Skeletal muscle tissue (tissue), 4 donors: ENCODE results near the gene STAT5A. TPM values are rescaled to one million over a fixed set of nuclear protein-coding genes. Genes with fewer than 3 reads are reported as not detected.

Source experiments
- H3K27ac ChIP-seq: one replicate; pipeline ENCODE4 v1.7.0; 2013; ENCODE audit warnings: mild to moderate bottlenecking, low read depth, low read length, inconsistent platforms
- H3K27me3 ChIP-seq, 3 donors: one replicate each; pipeline ENCODE4 v1.7.0; 2013; ENCODE audit warnings: low read length in 3 of 3; ENCODE audit not compliant: control insufficient read depth in 3 of 3, insufficient read depth in 3 of 3
- H3K36me3 ChIP-seq, 3 donors: one replicate each; pipeline ENCODE4 v1.7.0; 2013; ENCODE audit warnings: low read length in 3 of 3; ENCODE audit not compliant: control insufficient read depth in 3 of 3, insufficient read depth in 3 of 3
- H3K4me1 ChIP-seq, 3 donors: one replicate each; pipeline ENCODE4 v1.7.0; 2013; ENCODE audit warnings: low read length in 3 of 3, mild to moderate bottlenecking in 3 of 3; ENCODE audit not compliant: control insufficient read depth in 3 of 3, insufficient read depth in 3 of 3
- H3K4me3 ChIP-seq, 3 donors: one replicate each; pipeline ENCODE4 v1.7.0; 2013; ENCODE audit warnings: low read length in 3 of 3
- H3K9ac ChIP-seq, 3 donors: one replicate each; pipeline ENCODE4 v1.7.0; 2013; ENCODE audit warnings: low read length in 3 of 3, mild to moderate bottlenecking in 3 of 3, moderate library complexity in 2 of 3, low read depth in 1 of 3
- H3K9me3 ChIP-seq, 3 donors: one replicate each; pipeline ENCODE4 v1.7.0; 2013; ENCODE audit warnings: low read length in 3 of 3; ENCODE audit not compliant: control insufficient read depth in 3 of 3
- total RNA-seq: library from RNA; depleted of rRNA; stranded (reverse); fragments of >200 nt; gene quantifications from one replicate; pipeline ENCODE4 v1.2.3, GENCODE V29; 2014
- donor health status: Osteomylitis.

Gene STAT5A
- total RNA-seq, 1 donor from 2014 or later, result 18.3 TPM

DNA sequence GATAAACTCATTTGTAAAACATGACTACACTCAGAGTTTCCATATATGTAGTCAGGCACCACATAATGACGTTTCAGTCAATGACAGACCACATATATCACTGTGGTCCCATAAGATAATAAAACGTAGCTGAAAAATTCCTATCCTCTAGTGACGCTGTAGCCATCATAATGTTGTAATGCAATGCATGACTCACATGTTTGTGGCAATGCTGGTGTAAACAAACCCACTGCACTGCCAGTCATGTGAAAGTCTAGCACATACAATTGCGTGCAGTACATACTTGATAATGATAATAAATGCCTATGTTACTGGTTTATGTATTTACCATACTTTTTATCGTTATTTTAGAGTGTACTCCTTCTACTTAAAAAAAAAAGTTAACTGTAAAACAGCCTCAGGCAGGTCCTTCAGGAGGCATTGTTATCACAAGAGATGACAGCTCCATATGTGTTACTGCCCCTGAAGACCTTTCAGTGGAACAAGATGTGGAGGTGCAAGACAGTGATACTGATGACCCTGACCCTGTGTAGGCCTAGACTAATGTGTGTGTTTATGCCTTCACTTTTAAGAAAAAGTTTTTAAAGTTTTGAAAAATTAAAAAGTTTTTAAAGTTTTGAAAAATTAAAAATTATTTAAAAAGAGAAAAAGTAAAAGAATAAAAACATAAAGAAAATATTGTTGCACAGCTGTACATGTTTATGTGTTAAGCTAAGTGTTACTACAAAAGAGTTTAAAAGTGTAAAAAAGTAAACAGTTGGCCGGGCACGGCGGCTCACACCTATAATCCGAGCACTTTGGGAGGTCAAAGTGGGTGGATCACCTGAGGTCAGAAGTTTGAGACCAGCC lies 21.2 kb upstream of the STAT5A start:
- Histone ChIP-seq H3K4me3 (no peak overlapping the region), H3K9me3 (no peaks in the 10 kb centered on the region), H3K27ac (peak overlapping the region; percentile 16), H3K9ac (no peak overlapping the region), H3K36me3 (no peaks in the 10 kb centered on the region), H3K4me1 (peaks cover 6 to 9% (median 6%) of the 10 kb centered on the region in 3 donors), H3K27me3 (no peaks in the 10 kb centered on the region)

- Histone ChIP-seq H3K36me3 (no peaks in the 10 kb centered on the region), H3K9ac (no peak overlapping the region), H3K9me3 (no peaks in the 10 kb centered on the region), H3K4me1 (peaks cover 6 to 10% (median 6%) of the 10 kb centered on the region in 3 donors), H3K27ac (no peak overlapping the region), H3K27me3 (no peaks in the 10 kb centered on the region), H3K4me3 (no peak overlapping the region)
Measured at GRCh38 chr17:42268236-42268635, 20.1 kb upstream of the STAT5A start.

DNA sequence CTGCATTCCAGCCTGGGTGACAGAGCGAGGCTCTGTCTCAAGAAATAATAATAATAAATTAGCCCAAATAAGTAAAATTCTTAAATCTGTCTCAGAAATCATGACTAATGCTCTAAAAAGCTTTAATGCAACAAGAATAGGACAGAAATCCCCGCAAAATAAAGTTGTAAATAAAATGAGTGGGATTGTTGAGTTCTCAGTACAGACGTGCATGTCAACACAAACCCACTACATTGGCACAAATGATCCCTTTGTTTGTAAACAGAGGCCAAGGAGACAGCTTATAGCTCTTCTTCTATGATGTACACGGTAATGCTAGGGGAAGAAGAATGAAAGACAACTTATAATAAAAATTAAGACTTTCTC lies 18.1 kb upstream of the STAT5A start:
- H3K27me3 ChIP-seq, result no peaks in the 10 kb centered on the region
- no peak overlapping the region for H3K4me3 ChIP-seq
- no peak overlapping the region for H3K27ac ChIP-seq
- no peaks in the 10 kb centered on the region for H3K9me3 ChIP-seq
- H3K4me1 ChIP-seq, result peaks cover 15 to 20% (median 16%) of the 10 kb centered on the region in 3 donors
- no peaks in the 10 kb centered on the region for H3K36me3 ChIP-seq
- H3K9ac ChIP-seq, result no peak overlapping the region

GRCh38 chr17:42270596-42270995 lies 17.7 kb upstream of the STAT5A start:
- H3K27ac ChIP-seq, result no peak overlapping the region
- no peaks in the 10 kb centered on the region for H3K36me3 ChIP-seq
- H3K9me3 ChIP-seq, result no peaks in the 10 kb centered on the region
- no peak overlapping the region for H3K4me3 ChIP-seq
- H3K9ac ChIP-seq, result no peak overlapping the region
- H3K4me1 ChIP-seq, result peaks cover 15 to 23% (median 17%) of the 10 kb centered on the region in 3 donors
- no peaks in the 10 kb centered on the region for H3K27me3 ChIP-seq

GRCh38 chr17:42271006-42271778 lies 17.1 kb upstream of the STAT5A start:
- Histone ChIP-seq H3K9ac (no peak overlapping the region), H3K36me3 (no peaks in the 10 kb centered on the region), H3K27ac (no peak overlapping the region), H3K4me3 (no peak overlapping the region), H3K4me1 (peaks cover 15 to 23% (median 17%) of the 10 kb centered on the region in 3 donors), H3K27me3 (no peaks in the 10 kb centered on the region), H3K9me3 (no peaks in the 10 kb centered on the region)

GRCh38 chr17:42271779-42272035 lies 16.6 kb upstream of the STAT5A start:
- Histone ChIP-seq H3K9ac (no peak overlapping the region), H3K9me3 (no peaks in the 10 kb centered on the region), H3K36me3 (no peaks in the 10 kb centered on the region), H3K27me3 (no peaks in the 10 kb centered on the region), H3K4me3 (no peak overlapping the region), H3K4me1 (peaks cover 15 to 23% (median 15%) of the 10 kb centered on the region in 3 donors), H3K27ac (no peak overlapping the region)

- Histone ChIP-seq H3K36me3 (no peaks in the 10 kb centered on the region), H3K27ac (no peak overlapping the region), H3K9ac (no peak overlapping the region), H3K27me3 (no peaks in the 10 kb centered on the region), H3K9me3 (no peaks in the 10 kb centered on the region), H3K4me1 (peaks cover 14 to 29% (median 17%) of the 10 kb centered on the region in 3 donors), H3K4me3 (no peak overlapping the region)
Measured at GRCh38 chr17:42272162-42272907, 16.0 kb upstream of the STAT5A start.

DNA sequence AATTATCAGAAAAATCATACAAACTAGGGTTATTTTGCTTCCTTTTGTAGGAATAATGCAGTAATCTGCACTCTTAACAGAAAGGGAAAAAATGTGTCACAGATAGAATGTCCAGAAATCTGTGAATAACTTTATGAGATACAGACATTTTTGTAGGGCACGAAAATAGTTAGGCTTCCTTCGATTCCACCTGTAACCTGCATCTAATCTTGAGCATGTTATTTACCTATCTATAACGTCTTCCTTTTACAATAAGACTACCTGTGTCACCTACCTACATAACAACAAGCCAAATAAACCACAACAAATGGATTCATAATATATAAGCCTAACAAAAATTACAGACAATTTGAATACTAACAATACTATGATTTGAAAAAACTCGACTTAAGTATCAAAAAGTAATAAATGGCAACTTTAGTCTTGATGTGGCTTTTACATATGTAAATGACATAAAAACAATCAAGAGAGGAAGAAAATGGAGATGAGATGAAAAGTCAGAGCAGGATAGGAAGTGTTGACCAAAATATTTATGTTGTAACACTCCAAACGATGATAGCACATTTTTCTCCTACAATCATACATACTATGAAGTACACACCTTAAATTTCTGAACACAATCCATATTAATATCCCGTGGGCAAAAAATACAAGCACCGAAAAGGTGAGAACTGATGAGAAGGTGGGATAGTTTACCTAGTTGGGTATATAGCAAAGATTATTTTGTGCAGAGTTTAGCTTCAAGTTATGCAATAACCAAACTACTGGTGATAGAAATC lies 14.6 kb upstream of the STAT5A start:
- no peak overlapping the region for H3K4me3 ChIP-seq
- H3K27ac ChIP-seq, result no peak overlapping the region

DNA sequence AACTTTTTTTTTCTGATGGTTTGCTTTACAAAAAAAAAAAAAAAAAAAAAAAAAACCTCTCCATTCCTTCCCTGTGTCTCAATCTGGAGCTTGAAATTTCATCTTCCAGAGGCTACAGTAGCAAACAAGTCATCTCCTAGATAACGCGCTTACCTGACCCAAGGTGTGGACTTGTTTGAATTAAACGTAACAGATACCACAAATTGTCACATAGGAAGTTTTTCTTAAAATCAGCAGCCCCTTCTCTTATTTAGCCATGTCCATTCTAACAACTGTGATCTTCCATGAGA lies 14.1 kb upstream of the STAT5A start:
- H3K36me3 ChIP-seq, result no peaks in the 10 kb centered on the region
- no peak overlapping the region for H3K9ac ChIP-seq
- no peak overlapping the region for H3K27ac ChIP-seq
- H3K4me1 ChIP-seq, result peaks cover 16 to 30% (median 19%) of the 10 kb centered on the region in 3 donors
- no peaks in the 10 kb centered on the region for H3K9me3 ChIP-seq
- H3K4me3 ChIP-seq, result no peak overlapping the region
- no peaks in the 10 kb centered on the region for H3K27me3 ChIP-seq

More for the DNA sequence above, 14.6 kb upstream of the STAT5A start:
- no peak overlapping the region for H3K9ac ChIP-seq
- no peaks in the 10 kb centered on the region for H3K36me3 ChIP-seq
- H3K9me3 ChIP-seq, result no peaks in the 10 kb centered on the region
- H3K27me3 ChIP-seq, result no peaks in the 10 kb centered on the region
- H3K4me1 ChIP-seq, result peaks cover 16 to 30% (median 19%) of the 10 kb centered on the region in 3 donors
